HUES64 (cell line): Measurements from ENCODE around the gene DENND5A.
"Not testable (repeated sequence)": the region's sequence is repeated elsewhere in the genome, so short reads cannot be mapped to it uniquely, and the experiment has no call there.

Experiments used
- H3K27ac ChIP-seq: 2 replicates; pipeline ENCODE4 v1.7.0; 2013; ENCODE audit warnings: low read depth, low read length, inconsistent platforms
- H3K27me3 ChIP-seq: 2 replicates; pipeline ENCODE4 v1.6.1; 2013; ENCODE audit warnings: mild to moderate bottlenecking, low read length; ENCODE audit not compliant: insufficient read depth
- H3K36me3 ChIP-seq: 2 replicates; pipeline ENCODE4 v1.6.1; 2013; ENCODE audit warnings: mild to moderate bottlenecking, low read length; ENCODE audit not compliant: insufficient read depth
- H3K4me1 ChIP-seq: 2 replicates; pipeline ENCODE4 v1.6.1; 2013; ENCODE audit warnings: mild to moderate bottlenecking, low read length, moderate library complexity; ENCODE audit not compliant: insufficient read depth
- H3K4me3 ChIP-seq: 2 replicates; pipeline ENCODE4 v1.5.1; 2013; ENCODE audit warnings: mild to moderate bottlenecking, low read length, moderate library complexity
- H3K9ac ChIP-seq: 2 replicates; pipeline ENCODE4 v1.6.1; 2013; ENCODE audit warnings: mild to moderate bottlenecking, low read depth, low read length
- H3K9me3 ChIP-seq: 2 replicates; pipeline ENCODE4 v1.6.1; 2013; ENCODE audit warnings: low read depth, low read length; ENCODE audit not compliant: insufficient read depth
- WGBS: fragments of 150-250, 120-280 bp; methylation state at CpG from one replicate; pipeline ENCODE4 v1.1.7; 2013; ENCODE audit warnings: missing lambda C conversion rate; 5-methylcytosine and 5-hydroxymethylcytosine counted together

Gene DENND5A

GRCh38 chr11:9192561-9192960 is 72.6 kb downstream of the DENND5A start:
- Histone ChIP-seq H3K4me1 (no peaks in the 10 kb centered on the region), H3K9ac (no peak overlapping the region), H3K27me3 (no peaks in the 10 kb centered on the region), H3K27ac (no peak overlapping the region), H3K36me3 (peaks cover 64% of the 10 kb centered on the region), H3K4me3 (no peak overlapping the region), H3K9me3 (peaks cover 25% of the 10 kb centered on the region)
- whole genome bisulfite sequencing: 100% methylated on average over 1 of the region's 3 CpGs

GRCh38 chr11:9190326-9191016 is 74.7 kb downstream of the DENND5A start:
- H3K36me3 ChIP-seq: peaks cover 72% of the 10 kb centered on the region
- WGBS: 93% methylated on average over 5 of the region's 5 CpGs
- not testable (repeated sequence) for H3K27ac ChIP-seq, H3K27me3 ChIP-seq, H3K4me3 ChIP-seq, H3K4me1 ChIP-seq, H3K9ac ChIP-seq
- H3K9me3 ChIP-seq: peaks cover 25% of the 10 kb centered on the region

GRCh38 chr11:9188860-9189259 is 76.3 kb downstream of the DENND5A start:
- not testable (repeated sequence) for H3K4me3 ChIP-seq, H3K27me3 ChIP-seq, H3K9ac ChIP-seq, H3K4me1 ChIP-seq, H3K27ac ChIP-seq
- 93% methylated on average over 3 of the region's 3 CpGs for WGBS
- Histone ChIP-seq H3K9me3 (peaks cover 25% of the 10 kb centered on the region), H3K36me3 (peaks cover 69% of the 10 kb centered on the region)

GRCh38 chr11:9187616-9188015 is 77.5 kb downstream of the DENND5A start:
- no peak overlapping the region for H3K4me3 ChIP-seq
- H3K27ac ChIP-seq: no peak overlapping the region
- no peaks in the 10 kb centered on the region for H3K4me1 ChIP-seq
- H3K9me3 ChIP-seq: peaks cover 25% of the 10 kb centered on the region
- no peaks in the 10 kb centered on the region for H3K27me3 ChIP-seq
- WGBS: 84% methylated on average over 3 of the region's 3 CpGs
- H3K9ac ChIP-seq: no peak overlapping the region
- H3K36me3 ChIP-seq: peaks cover 67% of the 10 kb centered on the region

- peaks cover 60% of the 10 kb centered on the region for H3K36me3 ChIP-seq
Measured at GRCh38 chr11:9184516-9184915, 80.6 kb downstream of the DENND5A start.

GRCh38 chr11:9182180-9182871 is 82.8 kb downstream of the DENND5A start:
- 91% methylated on average over 1 of the region's 2 CpGs for WGBS
- no peaks in the 10 kb centered on the region for H3K27me3 ChIP-seq
- peaks cover 60% of the 10 kb centered on the region for H3K36me3 ChIP-seq
- no peak overlapping the region for H3K27ac ChIP-seq
- no peak overlapping the region for H3K4me3 ChIP-seq
- H3K9ac ChIP-seq: no peak overlapping the region
- H3K4me1 ChIP-seq: no peaks in the 10 kb centered on the region
- H3K9me3 ChIP-seq: no peaks in the 10 kb centered on the region

More at GRCh38 chr11:9184516-9184915, 80.6 kb downstream of the DENND5A start:
- no peak overlapping the region for H3K4me3 ChIP-seq
- WGBS: 95% methylated on average over 2 of the region's 2 CpGs
- no peaks in the 10 kb centered on the region for H3K4me1 ChIP-seq
- H3K27ac ChIP-seq: no peak overlapping the region
- H3K9ac ChIP-seq: no peak overlapping the region
- H3K27me3 ChIP-seq: no peaks in the 10 kb centered on the region
- H3K9me3 ChIP-seq: 0 out of 2 replicates have a peak, but pooled peaks cover 6% of the 10 kb centered on the region

- Histone ChIP-seq H3K36me3 (peaks cover 65% of the 10 kb centered on the region), H3K4me1 (no peaks in the 10 kb centered on the region), H3K27ac (no peak overlapping the region), H3K27me3 (no peaks in the 10 kb centered on the region), H3K9me3 (no peaks in the 10 kb centered on the region), H3K4me3 (no peak overlapping the region), H3K9ac (no peak overlapping the region)
- 96% methylated on average over 4 of the region's 4 CpGs for whole genome bisulfite sequencing
Measured at GRCh38 chr11:9180784-9181183, 84.4 kb downstream of the DENND5A start.

GRCh38 chr11:9179141-9179540 is 86.0 kb downstream of the DENND5A start:
- Histone ChIP-seq H3K36me3 (peaks cover 76% of the 10 kb centered on the region), H3K27ac (no peak overlapping the region), H3K9me3 (no peaks in the 10 kb centered on the region), H3K27me3 (no peaks in the 10 kb centered on the region), H3K4me1 (no peaks in the 10 kb centered on the region), H3K4me3 (no peak overlapping the region), H3K9ac (no peak overlapping the region)
- 100% methylated on average over 1 of the region's 1 CpG for whole genome bisulfite sequencing

- Histone ChIP-seq H3K4me3 (no peak overlapping the region), H3K9me3 (no peaks in the 10 kb centered on the region), H3K27me3 (no peaks in the 10 kb centered on the region), H3K9ac (no peak overlapping the region), H3K36me3 (peaks cover 77% of the 10 kb centered on the region), H3K4me1 (no peaks in the 10 kb centered on the region), H3K27ac (no peak overlapping the region)
- 89% methylated on average over 4 of the region's 4 CpGs for WGBS
Measured at GRCh38 chr11:9178716-9179115, 86.4 kb downstream of the DENND5A start.

- Histone ChIP-seq H3K9me3 (no peaks in the 10 kb centered on the region), H3K27me3 (no peaks in the 10 kb centered on the region), H3K9ac (no peak overlapping the region), H3K36me3 (peaks cover 76% of the 10 kb centered on the region), H3K27ac (no peak overlapping the region), H3K4me1 (no peaks in the 10 kb centered on the region), H3K4me3 (no peak overlapping the region)
- 100% methylated on average over 2 of the region's 2 CpGs for WGBS
Measured at GRCh38 chr11:9177438-9178091, 87.6 kb downstream of the DENND5A start.

GRCh38 chr11:9176550-9176949 is 88.6 kb downstream of the DENND5A start:
- Histone ChIP-seq H3K27ac (no peak overlapping the region), H3K9me3 (no peaks in the 10 kb centered on the region), H3K27me3 (no peaks in the 10 kb centered on the region), H3K4me3 (no peak overlapping the region), H3K4me1 (no peaks in the 10 kb centered on the region), H3K9ac (no peak overlapping the region), H3K36me3 (peaks cover 80% of the 10 kb centered on the region)
